Activated T-cell treated with anti-CD3 and anti-CD28 coated beads, Interleukin-2, amount 50 U/mL, for 4 hours (primary cell): Measurements from ENCODE around the gene ADAT1. TPM values are rescaled to one million over a fixed set of nuclear protein-coding genes. Genes with fewer than 3 reads are reported as not detected.

Experiments used
- ATAC-seq, 2 donors: fragments of 200-7000 bp; cut with Tn5 transposase; one replicate each; pipeline ENCODE4 v1.10.0; 2021
- DNase-seq: peaks from one replicate; pipeline ENCODE4 v3.0.0-alpha.2; 2020
- H3K27me3 Mint-ChIP-seq: one replicate; pipeline ENCODE4 v1.8.0; 2021; ENCODE audit warnings: low read depth, mixed read lengths
- H3K36me3 Mint-ChIP-seq: one replicate; pipeline ENCODE4 v1.8.0; 2022; ENCODE audit warnings: mixed read lengths; ENCODE audit not compliant: insufficient read depth
- H3K4me1 Mint-ChIP-seq: one replicate; pipeline ENCODE4 v1.8.0; 2021; ENCODE audit warnings: low read depth, mixed read lengths
- H3K4me3 Mint-ChIP-seq: one replicate; pipeline ENCODE4 v1.8.0; 2021; ENCODE audit warnings: mild to moderate bottlenecking, moderate library complexity, mixed read lengths
- H3K9me3 Mint-ChIP-seq: one replicate; pipeline ENCODE4 v1.8.0; 2021; ENCODE audit warnings: mixed read lengths
- total RNA-seq, 3 donors: library from RNA; stranded (reverse); gene quantifications; one replicate each; pipeline ENCODE4 v1.2.1, GENCODE V29; 2021

Gene ADAT1
- total RNA-seq, 3 donors from 2014 or later, result 39.1 to 47.1 (median 40.1) TPM

- ATAC-seq (no peak), DNase-seq (no peak)
- H3K4me3 Mint-ChIP-seq, result no peak overlapping the region
- H3K36me3 Mint-ChIP-seq, result peaks cover 35% of the 10 kb centered on the region
- H3K9me3 Mint-ChIP-seq, result no peaks in the 10 kb centered on the region
- H3K4me1 Mint-ChIP-seq, result peaks cover 23% of the 10 kb centered on the region
- H3K27me3 Mint-ChIP-seq, result no peaks in the 10 kb centered on the region
Measured at GRCh38 chr16:75575958-75576357, 47.1 kb downstream of the ADAT1 start.

GRCh38 chr16:75573955-75574354 lies 49.1 kb downstream of the ADAT1 start:
- Mint-ChIP-seq H3K36me3 (peaks cover 31% of the 10 kb centered on the region), H3K9me3 (no peaks in the 10 kb centered on the region), H3K4me1 (peaks cover 29% of the 10 kb centered on the region), H3K4me3 (no peak overlapping the region), H3K27me3 (no peaks in the 10 kb centered on the region)
- ATAC-seq, result no peak
- no peak for DNase-seq

- no peaks in the 10 kb centered on the region for H3K9me3 Mint-ChIP-seq
- H3K36me3 Mint-ChIP-seq, result peaks cover 33% of the 10 kb centered on the region
- no peak for ATAC-seq
- DNase-seq, result no peak
- peaks cover 32% of the 10 kb centered on the region for H3K4me1 Mint-ChIP-seq
- H3K4me3 Mint-ChIP-seq, result no peak overlapping the region
- H3K27me3 Mint-ChIP-seq, result no peaks in the 10 kb centered on the region
Measured at GRCh38 chr16:75572864-75573542, 50.1 kb downstream of the ADAT1 start.

GRCh38 chr16:75570396-75571065 lies 52.5 kb downstream of the ADAT1 start:
- no peak for DNase-seq
- Mint-ChIP-seq H3K4me1 (peaks cover 39% of the 10 kb centered on the region), H3K9me3 (no peaks in the 10 kb centered on the region), H3K27me3 (no peaks in the 10 kb centered on the region), H3K4me3 (no peak overlapping the region), H3K36me3 (peaks cover 26% of the 10 kb centered on the region)
- no peak for ATAC-seq

GRCh38 chr16:75567911-75568310 lies 55.2 kb downstream of the ADAT1 start:
- Mint-ChIP-seq H3K27me3 (peaks cover 9% of the 10 kb centered on the region), H3K4me3 (peak overlapping the region; percentile 94), H3K36me3 (peaks cover 15% of the 10 kb centered on the region), H3K4me1 (peaks cover 42% of the 10 kb centered on the region), H3K9me3 (no peaks in the 10 kb centered on the region)
- ATAC-seq, result no peak
- DNase-seq, result no peak

- Mint-ChIP-seq H3K4me1 (peaks cover 42% of the 10 kb centered on the region), H3K36me3 (peaks cover 15% of the 10 kb centered on the region)
- no peak for DNase-seq
Measured at GRCh38 chr16:75566758-75567255, 56.3 kb downstream of the ADAT1 start.

DNA sequence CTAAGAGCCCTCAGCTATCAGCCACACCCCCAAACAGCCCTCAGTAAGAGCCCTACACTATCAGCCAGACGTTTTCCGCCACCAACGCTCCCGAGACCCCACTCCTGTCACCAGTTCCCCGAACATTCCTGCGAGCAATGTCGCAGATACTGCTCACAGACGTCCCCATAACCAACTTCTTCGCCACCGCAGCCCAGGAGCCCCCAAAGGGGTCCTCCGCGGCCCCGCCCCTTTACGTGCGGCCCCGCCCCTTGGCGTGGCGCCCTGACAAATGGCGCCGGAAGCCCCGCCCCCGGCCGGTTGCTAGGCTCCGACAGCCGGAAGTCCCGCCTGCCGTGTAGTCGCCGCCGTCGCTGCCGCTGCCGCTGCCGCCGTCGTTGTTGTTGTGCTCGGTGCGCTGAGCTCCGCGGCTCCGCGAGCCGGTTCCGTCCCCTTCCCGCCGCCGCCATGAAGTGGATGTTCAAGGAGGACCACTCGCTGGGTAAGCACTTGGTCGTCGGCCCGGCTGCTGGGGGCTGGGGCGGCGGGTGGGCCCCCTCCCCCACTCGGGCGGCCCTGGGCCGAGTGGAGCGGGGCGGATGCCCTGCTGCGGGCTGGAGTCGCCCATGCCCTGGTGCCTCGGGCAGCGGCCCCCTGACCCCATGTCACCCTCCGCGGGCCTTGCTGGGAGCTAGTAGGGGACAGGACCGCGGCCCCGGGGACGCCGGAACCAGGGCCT lies 56.9 kb downstream of the ADAT1 start, which contains the start of gene GABARAPL2:
Gene GABARAPL2 (plus strand): TSS at position 340 of the 718 bp plus-strand sequence. CDS start 108 bp downstream, at position 448.
- peaks cover 12% of the 10 kb centered on the region for H3K36me3 Mint-ChIP-seq
- ATAC-seq (peak; percentile 79), DNase-seq (peak; percentile 91)
- peak within 1 kb of the TSS; percentile 94 for H3K4me3 Mint-ChIP-seq
- H3K9me3 Mint-ChIP-seq, result no peaks in the 10 kb centered on the region
- H3K27me3 Mint-ChIP-seq, result peaks cover 14% of the 10 kb centered on the region
- peaks cover 39% of the 10 kb centered on the region for H3K4me1 Mint-ChIP-seq

More at GRCh38 chr16:75566758-75567255, 56.3 kb downstream of the ADAT1 start:
- peaks cover 14% of the 10 kb centered on the region for H3K27me3 Mint-ChIP-seq
- H3K4me3 Mint-ChIP-seq, result peak overlapping the region; percentile 94
- peak; percentile 20 to 21 for ATAC-seq
- no peaks in the 10 kb centered on the region for H3K9me3 Mint-ChIP-seq

DNA sequence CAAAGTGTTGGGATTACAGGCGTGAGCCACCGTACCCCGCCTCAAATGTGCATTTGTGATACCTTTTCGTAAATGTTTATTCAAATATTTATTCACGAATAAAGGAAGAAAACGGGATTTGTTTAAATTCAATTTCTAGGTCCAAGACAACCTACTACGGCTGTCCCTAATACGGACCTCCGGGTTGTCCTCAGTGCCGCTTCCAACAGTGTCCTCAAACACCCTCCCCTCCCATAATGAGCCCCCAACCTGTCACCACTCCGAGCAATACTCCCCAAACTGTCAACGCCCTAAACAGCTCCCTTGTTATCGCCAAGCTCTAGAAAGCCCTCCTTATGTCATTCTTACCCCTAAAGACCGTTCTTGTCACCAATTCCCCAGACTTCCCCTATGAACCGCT lies 57.4 kb downstream of the ADAT1 start:
- peaks cover 38% of the 10 kb centered on the region for H3K4me1 Mint-ChIP-seq

DNA sequence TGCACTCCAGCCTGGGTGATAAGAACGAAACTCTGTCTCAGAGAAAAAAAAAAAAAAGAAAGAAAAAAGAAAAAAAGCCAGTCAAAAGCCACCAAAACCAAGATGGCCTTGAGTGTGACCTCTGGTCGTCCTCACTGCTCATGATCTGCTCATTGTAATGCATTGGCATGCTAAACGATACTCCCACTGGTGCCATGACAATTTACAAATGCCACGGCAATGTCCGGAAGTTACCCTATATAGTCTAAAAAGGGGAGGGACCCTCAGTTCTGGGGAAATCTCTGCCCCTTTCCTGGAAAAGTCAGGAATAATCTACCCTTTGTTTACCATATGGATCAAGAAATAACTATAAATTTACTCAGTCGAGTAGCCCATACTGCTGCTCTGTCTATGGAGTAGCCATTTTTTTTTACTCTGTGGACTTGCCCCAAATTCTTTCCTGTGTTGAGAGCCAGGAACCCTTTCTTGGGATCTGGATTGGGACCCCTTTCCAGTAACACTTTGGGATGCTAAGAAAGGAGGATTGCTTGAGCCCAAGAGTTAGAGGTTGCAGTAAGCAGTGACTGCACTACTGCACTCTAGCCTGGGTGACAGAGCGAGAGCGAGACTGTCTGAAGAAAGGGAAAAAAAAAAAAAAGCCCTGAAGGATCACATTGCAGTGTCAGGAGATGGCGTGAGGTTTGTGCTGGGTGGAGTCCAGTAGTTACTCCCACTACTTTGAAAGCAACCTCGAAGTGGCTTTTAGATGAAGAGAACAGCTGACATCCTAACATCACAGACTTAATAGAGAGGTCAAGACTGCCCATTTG lies 63.3 kb downstream of the ADAT1 start:
- no peaks in the 10 kb centered on the region for H3K9me3 Mint-ChIP-seq
- ATAC-seq, result no peak

More for the DNA sequence above, 57.4 kb downstream of the ADAT1 start:
- no peak for ATAC-seq
- Mint-ChIP-seq H3K27me3 (peaks cover 14% of the 10 kb centered on the region), H3K36me3 (peaks cover 11% of the 10 kb centered on the region), H3K4me3 (peak overlapping the region; percentile 94), H3K9me3 (no peaks in the 10 kb centered on the region)
- no peak for DNase-seq

GRCh38 chr16:75558846-75559401 lies 64.2 kb downstream of the ADAT1 start:
- peaks cover 11% of the 10 kb centered on the region for H3K27me3 Mint-ChIP-seq
- H3K36me3 Mint-ChIP-seq, result no peaks in the 10 kb centered on the region
- no peak for ATAC-seq
- no peak for DNase-seq
- peaks cover 6% of the 10 kb centered on the region for H3K4me1 Mint-ChIP-seq
- H3K9me3 Mint-ChIP-seq, result no peaks in the 10 kb centered on the region
- H3K4me3 Mint-ChIP-seq, result no peak overlapping the region

More for the DNA sequence above, 63.3 kb downstream of the ADAT1 start:
- Mint-ChIP-seq H3K27me3 (peaks cover 16% of the 10 kb centered on the region), H3K36me3 (no peaks in the 10 kb centered on the region), H3K4me1 (peaks cover 7% of the 10 kb centered on the region), H3K4me3 (no peak overlapping the region)
- DNase-seq, result no peak

DNA sequence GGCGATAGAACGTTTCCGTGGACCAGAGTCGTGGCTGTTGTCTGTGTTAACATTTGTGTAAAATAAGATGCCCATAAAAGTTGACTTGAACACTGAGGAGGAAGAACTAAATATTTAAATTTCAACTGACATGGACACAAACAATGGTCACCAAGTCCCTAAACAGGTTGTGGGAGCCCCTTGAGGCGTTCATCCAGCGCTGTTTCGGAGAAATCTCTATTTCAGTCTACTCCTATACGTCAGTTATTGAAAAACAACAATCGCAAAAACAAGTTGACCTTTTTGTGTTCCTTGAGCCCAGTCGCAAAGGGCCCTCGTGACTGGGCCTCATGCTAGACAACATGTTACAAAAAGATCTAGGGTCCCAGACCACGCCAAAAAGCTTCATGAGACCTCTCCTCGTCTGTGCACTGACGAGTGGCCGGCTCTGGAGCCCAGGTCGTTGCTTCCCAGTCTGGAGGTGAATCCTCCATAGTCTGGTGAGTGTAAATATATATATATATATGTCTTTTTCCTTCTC lies 66.6 kb downstream of the ADAT1 start:
- Mint-ChIP-seq H3K9me3 (no peaks in the 10 kb centered on the region), H3K4me1 (peaks cover 6% of the 10 kb centered on the region), H3K27me3 (peaks cover 3% of the 10 kb centered on the region), H3K4me3 (peak overlapping the region; percentile 90), H3K36me3 (no peaks in the 10 kb centered on the region)
- DNase-seq, result no peak
- no peak for ATAC-seq

- DNase-seq, result peak; percentile 97
- no peaks in the 10 kb centered on the region for H3K9me3 Mint-ChIP-seq
- peak; percentile 97 to 98 for ATAC-seq
- H3K4me3 Mint-ChIP-seq, result peak within 1 kb of the TSS; percentile 90
- H3K36me3 Mint-ChIP-seq, result no peaks in the 10 kb centered on the region
- peaks cover 6% of the 10 kb centered on the region for H3K4me1 Mint-ChIP-seq
- H3K27me3 Mint-ChIP-seq, result peaks cover 3% of the 10 kb centered on the region
Measured at GRCh38 chr16:75555707-75556430, 67.2 kb downstream of the ADAT1 start, which contains the start of gene TMEM231. TMEM231 (minus strand) TSS chr16:75556252; CDS start chr16:75556209, 43 bp downstream.
